Renal cortical epithelial cell (primary cell): ENCODE data around the gene IDE. TPM values are rescaled to one million over a fixed set of nuclear protein-coding genes. Genes with fewer than 3 reads are reported as not detected.
"Not testable (repeated sequence)": the region's sequence is repeated elsewhere in the genome, so short reads cannot be mapped to it uniquely, and the experiment has no call there.

Experiments
- DNase-seq: peaks from one replicate; pipeline ENCODE4 v3.0.0-alpha.2; 2011; ENCODE audit warnings: low read depth
- total RNA-seq: library from RNA; depleted of rRNA; stranded (reverse); fragments of >200 nt; gene quantifications from 2 replicates; pipeline ENCODE4 v1.2.3, GENCODE V29; 2014

Gene IDE
- total RNA-seq, 1 donor from 2014 or later, result 46.4 TPM

- DNase-seq, result peak; percentile 47
These were observed 153.9 kb downstream of the IDE start for GRCh38 chr10:92419740-92420545.

DNA sequence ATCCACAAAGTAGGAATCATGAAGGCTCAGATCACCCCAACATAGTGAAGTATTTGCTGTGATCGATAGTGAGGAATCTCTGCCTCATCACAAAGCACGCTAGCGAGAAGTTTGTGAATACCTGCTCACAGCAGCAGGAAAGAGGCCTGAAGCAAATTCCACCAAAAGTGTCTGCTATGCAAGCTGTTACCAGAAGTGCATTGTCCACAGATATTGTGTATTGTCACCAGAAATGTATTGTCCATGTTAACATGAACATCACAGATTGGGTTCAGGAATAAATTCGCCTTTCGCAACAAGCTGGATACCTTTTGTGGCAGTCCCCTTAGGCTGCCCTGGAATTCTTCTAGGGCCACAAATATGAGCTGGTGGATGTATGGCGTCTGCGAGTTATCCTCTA, 155.0 kb downstream of the IDE start:
- no peak for DNase-seq

GRCh38 chr10:92418221-92418620, 155.7 kb downstream of the IDE start:
- no peak for DNase-seq

GRCh38 chr10:92413519-92413918, 160.4 kb downstream of the IDE start:
- DNase-seq, result peak; percentile 13

GRCh38 chr10:92413011-92413410, 160.9 kb downstream of the IDE start:
- DNase-seq, result no peak

DNA sequence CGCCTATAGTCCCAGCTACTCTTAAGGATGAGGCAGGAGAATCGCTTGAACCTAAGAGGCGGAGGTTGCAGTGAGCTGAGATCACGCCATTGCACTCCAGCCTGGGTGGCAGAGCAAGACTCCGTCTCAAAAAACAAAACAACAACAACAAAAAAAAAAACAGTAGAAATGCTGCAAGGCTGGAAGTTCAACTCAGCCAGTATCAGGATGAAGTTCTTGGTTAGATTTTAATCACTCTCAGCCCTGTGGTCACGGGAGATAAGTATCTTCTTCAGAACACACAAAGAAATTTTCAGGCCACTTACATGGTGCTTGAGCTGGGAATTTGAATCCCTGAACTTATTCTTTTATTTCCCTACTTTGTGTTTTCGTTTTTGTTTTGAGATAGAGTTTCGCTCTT, 162.5 kb downstream of the IDE start:
- DNase-seq, result no peak

DNA sequence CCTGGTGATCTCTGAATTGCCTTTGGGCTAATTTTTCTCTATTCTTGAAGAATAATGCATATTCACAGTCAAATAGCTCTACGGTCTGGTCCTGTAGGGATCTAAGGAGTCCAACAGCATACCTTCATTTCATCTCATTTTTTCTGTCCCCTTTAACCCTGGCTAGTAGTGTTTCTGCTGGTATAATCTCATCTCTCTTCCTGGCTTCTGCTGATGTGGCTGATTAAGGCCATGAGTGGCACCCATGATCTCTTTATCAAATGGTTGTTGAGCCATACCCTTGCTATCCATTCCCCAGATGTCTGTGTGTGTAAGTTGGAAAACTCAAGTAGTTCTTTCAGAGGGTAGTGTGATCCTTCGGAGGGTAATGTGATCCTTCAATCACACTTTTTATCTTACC, 163.4 kb downstream of the IDE start:
- no peak for DNase-seq

DNA sequence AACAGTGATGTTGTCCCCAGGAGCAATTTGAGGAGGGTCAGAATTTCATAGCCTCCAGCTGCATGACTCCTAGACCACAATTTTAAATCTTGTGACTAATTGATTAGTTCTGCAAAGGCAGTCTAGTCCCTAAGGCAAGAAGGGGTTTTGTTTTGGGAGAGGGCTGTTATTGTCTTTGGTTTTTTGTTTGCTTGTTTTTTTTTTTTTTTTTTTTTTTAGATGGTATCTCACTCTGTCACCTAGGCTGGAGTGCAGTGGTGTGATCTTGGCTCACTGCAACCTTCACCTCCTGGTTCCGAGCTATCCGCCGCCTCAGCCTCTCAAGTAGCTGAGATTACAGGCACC, 165.9 kb downstream of the IDE start:
- DNase-seq, result no peak

- no peak for DNase-seq
These were observed 166.4 kb downstream of the IDE start for GRCh38 chr10:92407305-92408016.

DNA sequence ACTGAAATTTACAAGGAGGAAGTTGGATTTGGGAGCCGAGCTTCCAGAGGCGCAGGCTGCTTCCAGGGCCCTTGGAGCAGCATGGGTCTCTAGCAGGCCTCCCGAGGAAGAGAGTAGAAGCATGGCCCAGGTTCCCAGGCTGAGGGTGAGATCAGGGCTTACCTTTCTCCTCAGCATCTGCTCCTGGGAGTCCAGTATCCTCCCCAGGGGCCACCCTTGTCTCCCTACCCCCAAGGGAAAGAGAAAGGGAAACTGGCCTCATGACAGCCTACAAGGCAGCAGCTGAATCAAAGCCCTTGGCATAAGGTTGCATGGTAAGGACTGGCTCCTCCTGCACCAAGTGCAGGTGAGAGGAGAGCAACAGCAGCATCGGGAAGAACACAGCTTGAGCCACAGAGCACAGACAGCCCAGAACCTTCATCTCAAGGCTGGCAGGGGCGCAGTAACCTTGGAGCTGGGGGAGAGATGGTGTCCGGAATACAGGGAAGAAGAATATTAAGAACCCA, 168.4 kb downstream of the IDE start:
- DNase-seq, result no peak

DNA sequence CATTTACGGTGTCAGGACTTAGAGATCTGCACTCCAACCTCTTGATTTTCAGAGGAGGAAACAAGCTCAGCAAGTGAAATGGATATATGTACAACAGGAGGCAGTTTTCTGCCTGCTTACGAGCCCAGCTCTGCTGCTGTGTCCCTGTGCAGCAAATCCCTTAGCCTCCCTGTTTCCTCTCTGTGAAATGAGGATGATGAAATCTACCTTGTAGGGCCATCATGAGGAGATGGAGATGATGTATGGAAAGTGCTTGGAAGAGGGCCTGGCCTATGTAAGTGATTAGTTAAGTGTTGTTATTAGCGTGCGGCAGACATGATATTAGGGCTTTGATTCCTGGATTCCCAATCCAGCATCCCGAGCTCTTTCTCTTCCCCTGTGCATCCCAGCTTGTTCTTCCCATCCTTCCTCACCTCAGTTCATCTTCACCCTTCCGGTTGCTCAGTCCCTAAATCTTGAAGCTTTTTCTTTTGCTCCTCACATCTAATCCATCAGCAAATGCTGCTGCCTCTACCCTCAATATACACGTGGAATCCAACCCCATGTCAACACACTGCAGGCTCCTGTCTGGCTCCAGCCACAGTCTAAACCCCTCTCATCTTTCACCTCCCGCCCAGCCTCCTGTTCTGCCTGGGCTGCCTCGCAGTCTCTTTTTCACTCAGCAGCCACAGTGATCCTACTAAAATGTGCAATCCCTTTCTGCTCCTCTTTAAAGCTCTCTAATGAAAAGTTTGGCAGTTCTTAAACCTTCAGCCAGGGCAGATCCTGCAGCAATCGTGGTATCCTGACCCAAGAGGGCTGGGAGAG, 169.1 kb downstream of the IDE start:
- DNase-seq, result no peak

GRCh38 chr10:92402234-92402633, 171.7 kb downstream of the IDE start:
- not testable (repeated sequence) for DNase-seq

Other genes starting within 250 kb of the IDE start
- gene KIF11, start 19.0 kb upstream of the IDE start, total RNA-seq, result 3.1 and 14.9 TPM in 2 replicates
- gene HHEX, start 115.9 kb upstream of the IDE start, total RNA-seq, result 0.40 and 1.6 TPM in 2 replicates